ENCODE data around the gene TMEFF1. TPM values are rescaled to one million over a fixed set of nuclear protein-coding genes. Genes with fewer than 3 reads are reported as not detected.
"Not testable (repeated sequence)": the region's sequence is repeated elsewhere in the genome, so short reads cannot be mapped to it uniquely, and the experiment has no call there.

The TMEFF1 gene
- total RNA-seq, result 10.5 and 11.5 TPM in 2 replicates

DNA sequence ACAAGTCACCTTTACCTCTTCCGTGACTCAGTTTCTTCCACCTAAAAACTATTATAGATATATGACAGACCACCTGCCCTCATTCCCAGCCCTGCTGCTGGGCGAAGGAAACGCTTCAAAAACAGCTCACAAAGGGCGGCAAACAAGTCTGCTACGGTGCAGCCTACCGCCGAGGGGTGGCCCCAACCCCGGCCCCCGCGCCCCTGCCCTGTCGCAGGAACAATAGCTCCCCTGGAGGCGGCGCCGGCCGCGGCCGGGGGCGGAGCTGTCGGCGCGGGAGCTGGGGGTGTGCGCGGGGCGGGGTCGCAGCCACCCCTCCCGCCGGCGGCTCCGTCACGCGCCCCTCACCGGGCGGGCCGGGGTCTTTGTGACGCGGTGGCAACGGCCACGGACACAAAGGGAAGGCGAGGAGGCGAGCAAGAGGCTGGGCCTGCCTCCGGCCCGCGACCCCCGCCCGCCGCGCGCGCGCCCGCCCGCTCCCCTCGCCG lies at the start of gene TMEFF1:
TMEFF1 (plus strand) TSS at position 362 of the 488 bp plus-strand sequence. CDS start 396 bp downstream, outside the sequence.
- peak; percentile 57 to 79 for DNase-seq (ENCODE audit: low read depth in 2 of 2)

- DNase-seq (ENCODE audit: low read depth in 2 of 2), result peak in 1 of 2 donors; percentile 80
Measured at GRCh38 chr9:100425758-100426157, 47.2 kb upstream of the TMEFF1 start.

DNA sequence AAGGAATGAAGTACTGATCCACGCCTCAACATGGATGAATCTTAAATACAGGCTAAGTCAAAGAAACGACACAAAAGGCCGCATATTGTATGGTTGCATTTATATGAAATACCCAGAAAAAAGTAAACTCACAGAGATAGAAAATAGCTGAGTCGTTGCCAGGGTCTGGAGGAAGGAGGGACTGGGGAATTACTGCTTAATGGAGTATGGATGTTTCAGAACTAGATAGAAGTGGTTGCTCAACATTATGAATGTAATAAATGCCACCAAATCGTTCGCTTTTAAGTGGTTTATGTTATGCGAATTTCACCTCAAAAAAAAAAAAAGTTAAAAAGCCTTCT lies 46.8 kb upstream of the TMEFF1 start:
- no peak for DNase-seq (ENCODE audit: low read depth in 2 of 2)

GRCh38 chr9:100426530-100427365 lies 46.2 kb upstream of the TMEFF1 start, which contains the start of gene MSANTD3:
Gene MSANTD3, plus strand, starts transcription at chr9:100427143. Its CDS starts 14,796 bp downstream, at chr9:100441939.
- DNase-seq (ENCODE audit: low read depth in 2 of 2), result peak; percentile 78 to 90

DNA sequence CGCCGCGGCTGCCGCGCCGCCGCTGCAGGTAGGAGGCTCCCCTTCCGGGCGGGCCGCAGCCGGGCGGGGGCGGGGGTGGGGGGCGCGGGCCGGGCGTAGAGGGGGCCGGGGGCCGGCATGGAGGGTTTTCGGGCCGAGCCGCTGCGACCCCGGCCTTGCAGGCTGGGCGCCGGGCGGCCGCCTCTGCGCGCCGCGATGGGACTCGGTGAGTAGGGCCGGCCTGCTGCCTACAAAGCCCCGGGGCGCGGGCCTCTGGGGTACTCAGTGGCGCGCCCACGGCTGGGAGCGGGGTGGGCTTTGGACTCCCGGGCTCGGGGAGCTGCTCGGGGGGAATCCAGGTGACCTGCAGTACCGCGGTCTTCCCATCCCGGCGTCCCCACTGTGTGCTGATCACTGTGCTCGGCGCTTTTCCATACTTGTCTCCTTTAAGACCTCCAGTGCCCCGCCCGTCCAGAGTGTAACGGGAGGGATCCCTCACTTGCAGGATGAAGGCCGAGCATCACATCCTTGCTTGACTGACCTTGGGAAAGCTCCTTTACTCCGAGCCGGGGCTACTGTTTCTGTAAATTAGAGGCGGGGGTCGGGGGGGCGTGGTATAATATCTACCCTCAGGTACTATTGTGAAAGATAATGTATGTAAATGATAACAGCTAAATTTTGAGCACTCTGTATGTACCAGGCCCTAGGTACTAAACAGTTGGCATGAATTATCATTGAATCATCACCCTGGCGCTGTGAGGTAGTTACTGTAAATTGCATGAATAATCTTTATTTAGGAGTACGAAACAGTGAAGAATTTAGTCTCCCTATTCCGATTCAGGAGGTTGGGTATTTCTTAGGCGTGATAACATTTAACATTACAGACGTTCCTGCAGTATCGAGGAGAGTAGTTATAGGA lies 45.3 kb upstream of the TMEFF1 start:
- peak; percentile 63 to 79 for DNase-seq (ENCODE audit: low read depth in 2 of 2)

DNA sequence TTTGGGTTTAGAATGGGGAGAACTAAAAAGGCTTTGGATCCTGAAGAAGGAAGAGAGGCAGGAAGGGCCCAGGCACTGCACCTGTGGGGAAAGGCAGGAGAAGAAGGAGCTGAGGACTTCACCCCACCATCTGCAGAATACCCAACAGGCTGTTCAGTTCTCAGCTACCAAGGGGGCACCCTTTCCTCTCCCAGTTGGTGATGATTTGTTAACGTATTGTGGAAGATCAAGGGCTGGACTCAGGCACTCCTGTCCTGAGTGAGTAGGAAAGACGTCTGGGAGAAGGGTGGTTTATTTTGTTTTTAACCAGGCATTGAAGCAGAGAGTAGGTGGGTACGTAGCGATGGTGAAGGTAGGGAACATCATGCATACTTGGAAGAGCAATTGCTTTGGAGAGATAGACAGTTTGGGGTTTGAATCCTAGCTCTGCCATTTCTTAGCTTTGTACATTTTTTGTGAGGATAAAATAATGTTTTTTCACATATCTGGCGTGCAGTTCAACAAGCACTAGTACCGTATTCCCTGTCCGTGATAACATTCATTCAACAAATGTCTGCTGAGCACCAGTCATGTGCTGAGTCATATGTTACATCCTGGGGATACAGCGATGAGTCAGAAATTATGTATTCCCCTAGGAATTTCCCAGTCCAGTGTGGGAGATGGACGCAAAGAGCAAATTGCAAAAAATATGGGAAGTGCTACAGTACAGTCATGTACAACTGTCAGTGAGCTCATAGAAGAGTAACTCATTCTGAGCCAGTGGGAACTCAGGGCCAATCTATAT lies 43.9 kb upstream of the TMEFF1 start:
- peak; percentile 98 to 99 for DNase-seq (ENCODE audit: low read depth in 2 of 2)

GRCh38 chr9:100430286-100430940 lies 42.5 kb upstream of the TMEFF1 start:
- no peak for DNase-seq (ENCODE audit: low read depth in 2 of 2)

GRCh38 chr9:100431886-100432285 lies 41.1 kb upstream of the TMEFF1 start:
- DNase-seq (ENCODE audit: low read depth in 2 of 2), result no peak

- DNase-seq (ENCODE audit: low read depth in 2 of 2), result no peak
Measured at GRCh38 chr9:100432736-100433135, 40.2 kb upstream of the TMEFF1 start.

DNA sequence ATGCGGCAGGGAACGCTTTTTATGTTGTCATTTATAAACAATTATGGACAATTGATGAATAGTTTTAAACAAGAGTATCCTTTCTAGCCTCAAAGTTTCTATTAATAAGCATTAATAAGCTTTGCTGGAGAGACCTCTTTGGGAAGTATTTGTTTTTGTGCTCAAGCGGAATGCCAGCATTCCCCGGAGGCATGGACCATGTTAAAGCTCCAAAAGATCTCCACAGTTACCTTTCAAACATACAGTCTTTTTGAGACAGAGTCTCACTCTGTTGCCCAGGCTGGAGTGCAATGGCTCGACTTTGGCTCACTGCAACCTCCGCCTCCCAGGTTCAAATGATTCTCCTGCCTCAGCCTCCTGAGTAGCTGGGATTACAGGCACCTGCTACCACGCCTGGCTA lies 36.4 kb upstream of the TMEFF1 start:
- no peak for DNase-seq (ENCODE audit: low read depth in 2 of 2)

DNA sequence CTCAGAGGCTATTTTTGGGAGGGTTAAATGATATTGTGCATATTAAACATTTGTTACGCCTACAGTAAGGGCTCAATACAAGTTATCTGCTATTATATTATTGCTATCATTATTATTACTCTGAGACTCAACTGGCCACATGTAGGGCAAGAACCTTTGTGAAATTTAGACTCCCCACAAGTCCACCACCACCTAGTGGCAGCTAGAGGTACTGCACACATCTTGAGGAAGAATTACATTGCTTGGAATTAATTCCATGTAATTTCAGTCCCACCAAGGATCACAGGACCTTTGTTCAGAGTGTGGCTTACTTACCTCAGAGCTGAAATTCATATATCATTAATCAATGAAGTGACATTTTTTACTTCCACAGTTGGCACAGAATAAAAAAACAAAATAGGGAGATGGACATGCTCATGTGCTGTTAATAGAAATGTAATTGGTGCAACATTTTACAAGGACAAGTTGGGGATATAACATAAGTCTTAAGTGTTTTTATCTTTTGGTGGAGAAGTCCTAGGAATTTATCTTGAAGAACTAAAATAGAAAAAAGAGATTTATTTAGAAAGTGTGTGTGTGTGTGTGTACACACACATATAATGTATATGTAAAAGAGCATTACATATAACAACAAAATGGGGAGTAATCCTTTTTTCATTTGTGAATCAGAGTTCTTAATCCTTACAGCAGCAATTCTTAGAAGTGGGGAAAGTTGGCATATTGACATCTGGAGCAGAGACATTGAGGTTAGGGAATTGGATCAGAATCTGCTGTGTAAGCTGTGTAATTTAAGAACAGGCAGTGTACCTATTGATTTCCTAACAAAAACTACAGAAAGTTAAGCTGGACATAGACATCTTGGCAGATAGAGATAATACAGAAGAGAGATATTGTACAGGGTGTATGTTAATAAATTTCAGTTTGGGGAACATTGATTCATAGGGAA lies 34.8 kb upstream of the TMEFF1 start:
- DNase-seq (ENCODE audit: low read depth in 2 of 2), result peak; percentile 76 to 84

GRCh38 chr9:100440071-100440470 lies 32.9 kb upstream of the TMEFF1 start:
- DNase-seq (ENCODE audit: low read depth in 2 of 2), result peak in 1 of 2 donors; percentile 39

GRCh38 chr9:100440487-100440886 lies 32.5 kb upstream of the TMEFF1 start:
- DNase-seq (ENCODE audit: low read depth in 2 of 2), result not testable (repeated sequence)

GRCh38 chr9:100441911-100442361 lies 31.0 kb upstream of the TMEFF1 start:
- DNase-seq (ENCODE audit: low read depth in 2 of 2), result peak in 1 of 2 donors; percentile 52

GRCh38 chr9:100443781-100444768 lies 28.9 kb upstream of the TMEFF1 start:
- peak in 1 of 2 donors; percentile 45 for DNase-seq (ENCODE audit: low read depth in 2 of 2)

GRCh38 chr9:100445161-100445902 lies 27.6 kb upstream of the TMEFF1 start:
- DNase-seq (ENCODE audit: low read depth in 2 of 2), result peak in 1 of 2 donors; percentile 38

DNA sequence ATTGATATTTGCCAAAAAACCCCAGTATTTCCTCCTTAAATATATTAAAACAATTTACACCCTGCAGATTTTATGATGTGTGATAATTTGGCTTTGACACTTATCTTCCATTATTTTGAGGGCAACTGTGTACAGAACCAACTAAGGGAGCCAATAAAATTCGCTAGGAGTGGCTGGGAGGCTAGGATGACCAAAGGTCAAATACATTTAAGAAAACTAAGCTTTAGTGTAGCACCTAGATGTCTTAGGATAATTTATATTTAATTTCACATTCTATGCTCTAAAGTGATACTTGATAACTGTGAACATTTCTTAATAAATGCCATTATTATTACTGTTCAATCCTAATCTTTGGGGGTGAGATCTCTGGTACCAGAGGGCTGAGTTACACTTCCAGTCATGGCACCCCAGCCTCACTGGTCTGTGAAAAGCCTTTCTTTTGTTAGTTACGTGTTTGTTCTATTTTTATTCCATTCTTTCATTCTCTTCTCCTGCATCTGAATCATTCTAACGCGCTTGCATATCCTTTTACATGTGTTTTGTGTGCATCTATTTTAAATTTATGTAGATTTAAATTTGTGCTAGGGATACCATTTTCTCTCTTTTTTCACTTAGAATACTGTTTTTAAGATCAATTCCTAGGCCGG lies 26.9 kb upstream of the TMEFF1 start:
- no peak for DNase-seq (ENCODE audit: low read depth in 2 of 2)
